OCI-LY1 (cell line): ENCODE data around the gene C5orf46.
"Not testable (repeated sequence)": the region's sequence is repeated elsewhere in the genome, so short reads cannot be mapped to it uniquely, and the experiment has no call there.

Experiments
- H2AFZ ChIP-seq: fragments of 200-600 bp; sonication (generic), shearing (Covaris generic); 2 replicates; pipeline ENCODE4 v1.6.0; 2014; ENCODE audit warnings: antibody characterized with exemption, mild to moderate bottlenecking, low read length
- H3F3A ChIP-seq: fragments of 200-600 bp; sonication (generic), shearing (Covaris generic); 2 replicates; pipeline ENCODE4 v1.6.0; 2014; ENCODE audit warnings: mild to moderate bottlenecking, antibody characterized with exemption, low read length, moderate library complexity; ENCODE audit not compliant: insufficient read depth
- H3K27ac ChIP-seq: fragments of 200-600 bp; sonication (generic); 2 replicates; pipeline ENCODE4 v1.5.1; 2014; ENCODE audit warnings: low read length, mixed run types, mild to moderate bottlenecking, low read depth; ENCODE audit not compliant: poor library complexity, severe bottlenecking
- H3K27me3 ChIP-seq: fragments of 200-600 bp; sonication (generic); 2 replicates; pipeline ENCODE4 v1.6.0; 2014; ENCODE audit warnings: antibody characterized with exemption, mild to moderate bottlenecking, low read length, moderate library complexity; ENCODE audit not compliant: insufficient read depth
- H3K36me3 ChIP-seq: fragments of 200-600 bp; sonication (generic); 2 replicates; pipeline ENCODE4 v1.6.1; 2014; ENCODE audit warnings: mild to moderate bottlenecking, antibody characterized with exemption, low read length, moderate library complexity, mixed read lengths; ENCODE audit not compliant: insufficient read depth
- H3K4me1 ChIP-seq: fragments of 200-600 bp; sonication (generic); 2 replicates; pipeline ENCODE4 v1.5.1; 2014; ENCODE audit warnings: mild to moderate bottlenecking, low read length, moderate library complexity; ENCODE audit not compliant: insufficient read depth, severe bottlenecking
- H3K4me2 ChIP-seq: fragments of 200-600 bp; sonication (generic), shearing (Covaris generic); 2 replicates; pipeline ENCODE4 v1.6.1; 2014; ENCODE audit warnings: low read length
- H3K4me3 ChIP-seq: fragments of 200-600 bp; sonication (generic); 2 replicates; pipeline ENCODE4 v1.5.1; 2014; ENCODE audit warnings: low read length, low read depth, mild to moderate bottlenecking, mixed read lengths; ENCODE audit not compliant: poor library complexity, severe bottlenecking
- H3K79me2 ChIP-seq: fragments of 200-600 bp; shearing (Covaris generic); 2 replicates; pipeline ENCODE4 v1.6.1; 2016; ENCODE audit warnings: mixed run types, low read length, mixed read lengths; ENCODE audit not compliant: insufficient read depth
- H3K9ac ChIP-seq: fragments of 200-600 bp; sonication (generic), shearing (Covaris generic); 2 replicates; pipeline ENCODE4 v1.6.1; 2014; ENCODE audit warnings: mild to moderate bottlenecking, low read length, mixed read lengths
- H3K9me2 ChIP-seq: fragments of 200-600 bp; sonication (generic), shearing (Covaris generic); 2 replicates; pipeline ENCODE4 v1.6.1; 2014; ENCODE audit warnings: low read depth, mild to moderate bottlenecking, low read length, mixed read lengths
- H3K9me3 ChIP-seq: fragments of 200-600 bp; shearing (Covaris generic); 2 replicates; pipeline ENCODE4 v1.6.1; 2014; ENCODE audit warnings: low read length, mixed read lengths
- H4K20me1 ChIP-seq: fragments of 200-600 bp; sonication (generic), shearing (Covaris generic); 2 replicates; pipeline ENCODE4 v1.6.0; 2016; ENCODE audit warnings: mild to moderate bottlenecking, low read length; ENCODE audit not compliant: insufficient read depth
- CTCF ChIP-seq: fragments of 200-600 bp; sonication (generic), shearing (Covaris generic); IDR thresholded peaks from 2 replicates; pipeline ENCODE4 v1.5.1; 2017; ENCODE audit warnings: mild to moderate bottlenecking, antibody characterized with exemption, low read length, moderate library complexity, mixed read lengths
- EZH2 ChIP-seq: fragments of 200-600 bp; sonication (generic), shearing (Covaris generic); IDR thresholded peaks from 2 replicates; pipeline ENCODE4 v1.8.0; 2017; ENCODE audit warnings: borderline replicate concordance, mixed run types, mild to moderate bottlenecking, antibody characterized with exemption, low read length, moderate library complexity, mixed read lengths

C5orf46 gene

GRCh38 chr5:147874910-147875367 is 31.4 kb downstream of the C5orf46 start:
- Histone ChIP-seq H2AFZ (no peak overlapping the region), H3K27me3 (no peaks in the 10 kb centered on the region), H3K9me2 (no peaks in the 10 kb centered on the region), H3K4me3 (no peak overlapping the region), H3K9me3 (no peaks in the 10 kb centered on the region), H3K27ac (no peak overlapping the region), H4K20me1 (no peaks in the 10 kb centered on the region), H3K9ac (no peak overlapping the region), H3K4me1 (no peaks in the 10 kb centered on the region), H3K79me2 (no peaks in the 10 kb centered on the region), H3K36me3 (no peaks in the 10 kb centered on the region), H3K4me2 (no peak overlapping the region), H3F3A (no peaks in the 10 kb centered on the region)
- no peak for TF ChIP-seq CTCF
- no peak for TF ChIP-seq EZH2

- H3K36me3 ChIP-seq, H3K27me3 ChIP-seq, H3K9me2 ChIP-seq, H3K4me2 ChIP-seq, H3K27ac ChIP-seq, H3K9me3 ChIP-seq, H3K4me1 ChIP-seq, H2AFZ ChIP-seq, H4K20me1 ChIP-seq, H3K9ac ChIP-seq, H3F3A ChIP-seq, H3K79me2 ChIP-seq, H3K4me3 ChIP-seq: not testable (repeated sequence)
Measured at GRCh38 chr5:147874118-147874875, 32.0 kb downstream of the C5orf46 start.

- H3K9me2 ChIP-seq, H3K27me3 ChIP-seq, H3K9me3 ChIP-seq, H3K4me1 ChIP-seq, H3K9ac ChIP-seq, H3K27ac ChIP-seq, H3K36me3 ChIP-seq, H4K20me1 ChIP-seq, H3K4me3 ChIP-seq, H3K4me2 ChIP-seq, H2AFZ ChIP-seq, H3K79me2 ChIP-seq, H3F3A ChIP-seq: not testable (repeated sequence)
Measured at GRCh38 chr5:147872744-147873435, 33.4 kb downstream of the C5orf46 start.

GRCh38 chr5:147871980-147872549 is 34.3 kb downstream of the C5orf46 start:
- not testable (repeated sequence) for H3K27me3 ChIP-seq, H3K4me2 ChIP-seq, H3K79me2 ChIP-seq

GRCh38 chr5:147869892-147870291 is 36.4 kb downstream of the C5orf46 start:
- not testable (repeated sequence) for H3K4me1 ChIP-seq, H3K27me3 ChIP-seq, H2AFZ ChIP-seq, H3K4me3 ChIP-seq, H3K9me2 ChIP-seq, H3K36me3 ChIP-seq, H4K20me1 ChIP-seq, H3F3A ChIP-seq, H3K79me2 ChIP-seq, H3K9me3 ChIP-seq, H3K27ac ChIP-seq, H3K9ac ChIP-seq, H3K4me2 ChIP-seq

More at GRCh38 chr5:147871980-147872549, 34.3 kb downstream of the C5orf46 start:
- H2AFZ ChIP-seq, H3K4me3 ChIP-seq, H4K20me1 ChIP-seq, H3K36me3 ChIP-seq, H3F3A ChIP-seq, H3K9me3 ChIP-seq, H3K9me2 ChIP-seq, H3K9ac ChIP-seq, H3K4me1 ChIP-seq, H3K27ac ChIP-seq: not testable (repeated sequence)
